SK-N-MC (cell line): Measurements from ENCODE around the gene PEX14.

Source experiments
- EZH2 ChIP-seq: fragments of 200-600 bp; sonication (generic); IDR thresholded peaks from one replicate; pipeline ENCODE4 v1.6.1; 2017; ENCODE audit warnings: antibody characterized with exemption
- POLR2AphosphoS5 ChIP-seq: IDR thresholded peaks from 2 replicates; pipeline ENCODE4 v1.6.1; 2012; ENCODE audit warnings: mild to moderate bottlenecking, low read depth, low read length, borderline replicate concordance

GRCh38 chr1:10513199-10513598, 38.4 kb downstream of the PEX14 start:
- TF ChIP-seq EZH2 (no peak), POLR2AphosphoS5 (no peak)
